ENCODE data around the gene GGT5.
"Not testable (repeated sequence)": the region's sequence is repeated elsewhere in the genome, so short reads cannot be mapped to it uniquely, and the experiment has no call there.

GRCh38 chr22:24262185-24262749 lies 17.4 kb upstream of the GGT5 start:
- not testable (repeated sequence) for TF ChIP-seq CTCF (IDR thresholded peaks at IDR 0.05; ENCODE audit: low read depth, low read length, poor library complexity, severe bottlenecking); EZH2phosphoT487 (IDR thresholded peaks at IDR 0.05; ENCODE audit: borderline replicate concordance, low read length)
